Measurements from ENCODE around the gene PI4KB. TPM values are rescaled to one million over a fixed set of nuclear protein-coding genes. Genes with fewer than 3 reads are reported as not detected.

Gene PI4KB
- total and polyA plus RNA-seq, 2 of the 13 experiments (the other 11 are each of a cell fraction or from before 2014, with no cell fraction given): 19.5 to 29.3 TPM

- TF ChIP-seq ISL2 (CRISPR knock-in tag; IDR thresholded peaks at IDR 0.05) (0 out of 2 replicates have a peak, but pooled peaks have one; percentile 17), STAG1 (CRISPR knock-in tag; IDR thresholded peaks at IDR 0.05) (no peak), ZNF318 (CRISPR knock-in tag; IDR thresholded peaks at IDR 0.05) (no peak), MED1 (CRISPR knock-in tag; IDR thresholded peaks at IDR 0.05) (no peak), ZXDC (CRISPR knock-in tag; IDR thresholded peaks at IDR 0.05) (no peak), ZNF777 (CRISPR knock-in tag; IDR thresholded peaks at IDR 0.05) (no peak), ZNF20 (CRISPR knock-in tag; IDR thresholded peaks at IDR 0.05) (no peak), ZC3H4 (CRISPR knock-in tag; IDR thresholded peaks at IDR 0.05; ENCODE audit: borderline replicate concordance) (0 out of 2 replicates have a peak, but pooled peaks have one; percentile 33)
- TF ChIP-seq, protein P1, sequence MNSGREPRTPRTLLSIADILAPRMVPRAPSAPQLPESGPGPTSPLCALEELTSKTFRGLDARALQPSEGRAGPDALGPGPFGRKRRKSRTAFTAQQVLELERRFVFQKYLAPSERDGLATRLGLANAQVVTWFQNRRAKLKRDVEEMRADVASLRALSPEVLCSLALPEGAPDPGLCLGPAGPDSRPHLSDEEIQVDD (CRISPR knock-in tag; IDR thresholded peaks at IDR 0.05; ENCODE audit: borderline replicate concordance): no peak
Observed at GRCh38 chr1:151327903-151328674, 873 bp upstream of the PI4KB start (continued).

Measured in HepG2 (cell line).